Mesenteric fat pad (tissue), 1 donor: ENCODE data around the gene FNDC7. TPM values are rescaled to one million over a fixed set of nuclear protein-coding genes. Genes with fewer than 3 reads are reported as not detected.
"Not testable (repeated sequence)": the region's sequence is repeated elsewhere in the genome, so short reads cannot be mapped to it uniquely, and the experiment has no call there.

ENCODE experiments used
- DNase-seq: peaks from one replicate; pipeline ENCODE4 v3.0.0-alpha.2; 2020; ENCODE audit warnings: low spot score
- long read RNA-seq: library from polyadenylated mRNA; unstranded; transcript quantifications from one replicate; pipeline ENCODE4 v2.0.0, GENCODE V29; 2020
- total RNA-seq: library from RNA; stranded (reverse); fragmentation: NEBNext Ultra II Directional; extraction: Animal tissue kit (Norgen Biotek cat#: 25700); gene quantifications from one replicate; pipeline ENCODE4 v1.2.1, GENCODE V29; 2021
- donor health status: DM: yes; HTN: yes; CAD: no.

FNDC7 gene
- not detected for total RNA-seq
- long read RNA-seq, result 0 reads

DNA sequence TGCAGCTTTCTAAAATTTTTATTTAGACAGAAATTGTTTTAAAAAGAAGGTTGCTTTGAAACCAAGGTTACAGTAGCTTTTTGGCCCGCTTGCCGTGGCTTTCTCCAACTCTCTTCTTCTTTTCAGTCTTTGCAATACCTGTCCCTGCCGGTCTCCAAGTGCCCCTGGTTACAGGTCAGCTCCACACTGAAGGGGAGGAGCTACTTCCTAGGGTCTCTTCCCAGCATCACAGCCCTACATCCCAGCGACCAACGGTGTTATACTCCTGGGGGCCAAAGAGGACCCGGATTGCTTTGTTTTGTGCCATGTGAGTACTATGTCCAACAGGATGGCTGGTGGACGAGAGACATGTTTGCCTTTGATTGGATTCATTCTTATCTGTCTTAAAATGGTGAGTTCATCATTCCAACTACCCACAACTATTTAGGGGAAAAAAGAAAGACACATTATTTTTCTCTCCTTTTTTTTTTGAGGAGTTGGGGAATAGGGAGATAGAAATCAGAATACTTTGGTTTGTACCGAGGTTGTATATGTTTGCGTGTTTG lies at the start of gene FNDC7:
Gene FNDC7 (plus strand): TSS at position 303 of the 545 bp plus-strand sequence. CDS start 26 bp downstream, at position 329.
- no peak for DNase-seq

DNA sequence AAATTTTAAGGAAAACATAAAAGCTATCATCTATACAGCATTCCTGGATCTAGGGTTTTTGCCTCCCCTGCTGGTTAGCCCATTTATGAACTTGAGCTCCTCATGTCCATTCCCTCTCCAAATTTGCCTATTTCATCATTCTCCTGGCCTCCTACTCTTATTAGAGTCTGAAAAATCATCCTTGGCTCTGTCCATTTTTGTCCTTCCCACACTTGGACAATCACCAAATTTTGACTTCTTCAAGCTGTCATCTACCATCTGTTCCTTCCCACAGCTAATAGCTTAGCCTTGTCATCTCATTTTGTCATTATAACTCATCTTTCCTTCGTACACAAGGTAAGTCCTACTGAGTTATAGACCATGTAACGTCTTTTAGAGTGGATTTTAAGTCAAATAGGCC lies 49.6 kb upstream of the FNDC7 start:
- DNase-seq, result no peak

GRCh38 chr1:108664481-108664880 lies 48.2 kb upstream of the FNDC7 start:
- DNase-seq, result no peak

GRCh38 chr1:108665067-108665466 lies 47.6 kb upstream of the FNDC7 start:
- no peak for DNase-seq

- no peak for DNase-seq
Measured at GRCh38 chr1:108665771-108666170, 46.9 kb upstream of the FNDC7 start.

DNA sequence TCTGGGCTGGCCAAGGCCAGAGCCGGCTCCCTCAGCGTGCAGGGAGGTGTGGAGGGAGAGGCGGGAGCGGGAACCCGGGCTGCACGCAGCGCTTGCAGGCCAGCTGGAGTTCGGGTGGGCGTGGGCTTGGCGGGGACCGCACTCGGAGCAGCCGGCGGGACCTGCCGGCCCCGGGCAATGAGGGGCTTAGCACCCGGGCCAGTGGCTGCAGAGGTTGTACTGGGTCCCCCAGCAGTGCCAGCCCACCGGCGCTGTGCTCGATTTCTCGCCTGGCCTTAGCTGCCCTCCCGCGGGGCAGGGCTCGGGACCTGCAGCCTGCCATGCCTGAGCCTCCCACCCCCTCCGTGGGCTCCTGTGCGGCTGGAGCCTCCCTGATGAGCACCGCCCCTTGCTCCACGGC lies 45.3 kb upstream of the FNDC7 start:
- DNase-seq, result not testable (repeated sequence)

DNA sequence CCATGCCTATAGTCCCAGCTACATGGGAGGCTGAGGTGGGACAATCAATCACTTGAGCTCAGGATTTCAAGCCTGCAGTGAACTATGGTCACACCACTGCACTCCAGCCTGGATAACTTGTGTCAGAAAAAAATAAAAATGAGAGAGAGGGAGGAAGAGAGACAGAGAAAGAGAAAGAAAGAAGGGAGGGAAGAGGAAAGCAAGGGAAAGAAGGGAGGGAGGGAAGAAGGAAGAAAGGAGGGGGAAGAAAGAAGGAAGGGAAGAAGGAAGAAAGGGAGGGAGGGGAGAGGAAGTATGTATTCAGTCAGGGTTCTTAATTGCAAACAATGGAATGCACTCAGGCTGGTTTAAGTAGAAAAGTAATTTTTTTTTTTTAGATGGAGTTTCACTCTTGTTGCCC lies 43.9 kb upstream of the FNDC7 start:
- DNase-seq, result no peak

GRCh38 chr1:108669679-108670078 lies 43.0 kb upstream of the FNDC7 start:
- DNase-seq, result no peak

DNA sequence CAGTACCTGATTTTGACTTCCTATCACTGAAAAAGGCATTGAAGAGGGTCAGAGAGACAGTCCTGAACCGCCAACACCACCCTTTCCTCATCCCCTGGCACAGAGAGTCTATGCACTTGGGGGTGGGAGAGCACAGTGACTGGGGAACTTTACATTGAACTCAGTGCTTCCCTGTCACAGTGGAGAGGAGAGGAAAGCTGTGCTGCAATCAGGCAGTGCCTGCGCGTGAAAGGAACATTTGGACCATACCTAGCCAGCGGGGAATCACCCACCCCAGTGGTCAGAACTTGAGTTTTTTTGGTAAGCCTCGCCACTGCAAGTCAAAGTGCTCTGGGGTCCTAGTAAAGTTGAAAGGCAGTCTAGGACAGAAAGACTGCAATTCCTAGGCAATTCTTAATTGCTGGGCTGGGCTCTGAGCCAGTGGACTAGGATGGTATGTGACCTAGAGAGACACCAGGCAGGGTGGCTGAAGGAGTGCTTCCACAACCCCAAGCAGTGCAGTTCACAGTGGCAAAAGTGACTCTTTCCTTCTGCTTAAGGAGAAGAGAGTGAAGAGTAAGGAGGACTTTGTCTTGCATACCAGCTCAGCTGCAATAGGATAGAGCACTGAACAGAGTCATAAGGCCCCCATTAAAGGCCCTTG lies 42.5 kb upstream of the FNDC7 start:
- no peak for DNase-seq

GRCh38 chr1:108671143-108671542 lies 41.6 kb upstream of the FNDC7 start:
- DNase-seq, result no peak

DNA sequence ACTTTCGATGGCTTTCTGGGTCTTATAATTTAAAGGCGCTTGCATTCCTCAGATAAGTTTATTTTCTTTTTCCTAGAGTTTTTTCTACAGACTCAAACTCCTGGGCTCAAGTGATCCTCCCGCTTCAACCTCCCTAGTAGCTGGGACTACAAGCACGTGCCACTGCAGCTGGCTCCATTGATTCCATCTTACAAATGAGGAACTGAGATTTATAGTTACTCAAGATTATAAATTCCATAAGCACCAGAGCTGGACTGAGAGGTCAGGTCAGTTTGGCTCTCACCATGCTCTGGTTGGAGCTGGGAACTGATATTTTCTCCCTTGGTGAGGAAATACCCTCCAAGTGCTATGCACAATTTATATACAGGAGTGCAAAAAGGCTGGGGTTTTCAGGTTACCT lies 34.0 kb upstream of the FNDC7 start:
- no peak for DNase-seq

DNA sequence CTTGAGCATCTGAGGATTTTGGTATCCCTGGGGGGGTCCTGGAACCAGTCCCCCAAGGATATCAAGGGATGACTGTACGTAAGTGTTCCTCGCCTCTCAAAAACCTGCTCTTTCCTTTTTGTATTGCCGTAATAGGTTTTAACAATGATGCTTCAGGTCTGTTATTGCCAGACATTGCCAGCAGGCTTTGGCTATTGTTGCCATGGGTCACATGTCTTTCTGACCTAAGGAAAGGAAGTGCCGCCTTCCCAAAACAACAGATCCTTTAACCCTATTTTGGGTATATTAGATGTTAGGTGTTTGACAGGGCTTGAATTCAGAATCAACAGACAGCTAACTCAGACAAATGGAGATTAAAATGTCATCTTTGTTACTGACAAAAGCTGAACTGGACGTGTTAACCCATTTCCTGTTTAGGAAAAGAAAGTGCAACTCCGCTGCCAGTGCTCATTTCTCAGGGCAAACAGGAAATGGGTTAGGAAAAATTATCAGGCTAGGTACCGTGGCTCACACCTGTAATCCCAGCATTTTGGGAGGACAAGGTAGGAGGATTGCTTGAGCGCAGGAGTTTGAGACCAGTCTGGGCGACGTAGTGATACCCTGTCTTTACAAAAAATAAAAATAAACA lies 33.0 kb upstream of the FNDC7 start:
- DNase-seq, result no peak

- DNase-seq, result not testable (repeated sequence)
Measured at GRCh38 chr1:108681701-108682100, 31.0 kb upstream of the FNDC7 start.

GRCh38 chr1:108685529-108685928 lies 27.2 kb upstream of the FNDC7 start:
- DNase-seq, result no peak

- DNase-seq, result no peak
Measured at GRCh38 chr1:108686614-108687313, 25.9 kb upstream of the FNDC7 start.

- DNase-seq, result no peak
Measured at GRCh38 chr1:108691128-108691941, 21.4 kb upstream of the FNDC7 start.

- DNase-seq, result peak; percentile 98
Measured at GRCh38 chr1:108691942-108692723, 20.6 kb upstream of the FNDC7 start, which contains the start of gene PRPF38B. PRPF38B (plus strand) TSS chr1:108692310; CDS start chr1:108692592, 282 bp downstream.

GRCh38 chr1:108692724-108693655 lies 19.7 kb upstream of the FNDC7 start:
- no peak for DNase-seq

GRCh38 chr1:108695535-108695934 lies 17.2 kb upstream of the FNDC7 start:
- no peak for DNase-seq
